ENCODE data around the gene AUTS2. TPM values are rescaled to one million over a fixed set of nuclear protein-coding genes. Genes with fewer than 3 reads are reported as not detected.

Gene AUTS2
- polyA plus RNA-seq, 3 donors = 0.08 to 0.35 TPM; not detected in 1

- H3K9me3 ChIP-seq (replicated peaks in 1 of 2; ENCODE audit: control insufficient read depth in 1 of 2, insufficient read depth in 1 of 2, low read length in 2 of 2) = no peaks in the 10 kb centered on the region
- H3K79me2 ChIP-seq (ENCODE audit: insufficient read depth, low read length) = no peaks in the 10 kb centered on the region
- no peak for DNase-seq
- Mint-ChIP-seq H3K4me1 (peaks cover 5% of the 10 kb centered on the region), H3K4me3 (no peak overlapping the region), H3K27me3 (ENCODE audit: low read depth in 3 of 3) (peaks cover 0 to 2% (median 1%) of the 10 kb centered on the region in 3 donors), H3K36me3 (no peaks in the 10 kb centered on the region), H3K9me3 (no peaks in the 10 kb centered on the region), H3K27ac (no peak overlapping the region)
- H3K27me3 ChIP-seq (ENCODE audit: control insufficient read depth in 2 of 2, insufficient read depth in 2 of 2, low read length in 2 of 2) = no peaks in the 10 kb centered on the region
- no peak overlapping the region for H3K9ac ChIP-seq (ENCODE audit: insufficient read depth, low read length, poor library complexity, severe bottlenecking)
- no peak overlapping the region for H3K27ac ChIP-seq (ENCODE audit: low read depth in 1 of 2, low read length in 2 of 2)
- H3K36me3 ChIP-seq (replicated peaks in 1 of 2; ENCODE audit: control insufficient read depth in 1 of 2, insufficient read depth in 2 of 2, low read length in 2 of 2) = no peaks in the 10 kb centered on the region
- H4K20me1 ChIP-seq (ENCODE audit: insufficient read depth, low read length) = no peaks in the 10 kb centered on the region
- no CpG with 5 or more reads among the region's 2 CpGs for WGBS (ENCODE audit: insufficient coverage)
- intact Hi-C loops (cut with micrococcal nuclease) = no loop called here
- H3K4me2 ChIP-seq (replicated peaks; ENCODE audit: extremely low read depth, low read length, poor library complexity, severe bottlenecking) = no peak overlapping the region
- no peak for TF ChIP-seq CTCF (IDR thresholded peaks at IDR 0.05)
- H3K4me1 ChIP-seq (ENCODE audit: control insufficient read depth in 1 of 2, insufficient read depth in 2 of 2, low read length in 2 of 2) = no peaks in the 10 kb centered on the region
- H2AFZ ChIP-seq (ENCODE audit: insufficient read depth, low read depth, low read length, poor library complexity, severe bottlenecking) = no peak overlapping the region
- no peak overlapping the region for H3K4me3 ChIP-seq (replicated peaks in 1 of 3; ENCODE audit: low read depth in 2 of 3, low read length in 3 of 3)
These were observed 145.2 kb downstream of the AUTS2 start for GRCh38 chr7:69743436-69743835.

- H3K27ac Mint-ChIP-seq = no peak overlapping the region
These were observed 145.8 kb downstream of the AUTS2 start for GRCh38 chr7:69744026-69744425.

More at GRCh38 chr7:69744026-69744425, 145.8 kb downstream of the AUTS2 start:
- Histone ChIP-seq H3K79me2 (ENCODE audit: insufficient read depth, low read length) (no peaks in the 10 kb centered on the region), H3K4me1 (ENCODE audit: control insufficient read depth in 1 of 2, insufficient read depth in 2 of 2, low read length in 2 of 2) (no peaks in the 10 kb centered on the region), H3K9ac (ENCODE audit: insufficient read depth, low read length, poor library complexity, severe bottlenecking) (no peak overlapping the region), H3K4me3 (replicated peaks in 1 of 3; ENCODE audit: low read depth in 2 of 3, low read length in 3 of 3) (no peak overlapping the region), H2AFZ (ENCODE audit: insufficient read depth, low read depth, low read length, poor library complexity, severe bottlenecking) (no peak overlapping the region), H3K27ac (ENCODE audit: low read depth in 1 of 2, low read length in 2 of 2) (no peak overlapping the region), H3K27me3 (ENCODE audit: control insufficient read depth in 2 of 2, insufficient read depth in 2 of 2, low read length in 2 of 2) (no peaks in the 10 kb centered on the region), H4K20me1 (ENCODE audit: insufficient read depth, low read length) (no peaks in the 10 kb centered on the region), H3K9me3 (replicated peaks in 1 of 2; ENCODE audit: control insufficient read depth in 1 of 2, insufficient read depth in 1 of 2, low read length in 2 of 2) (no peaks in the 10 kb centered on the region), H3K36me3 (replicated peaks in 1 of 2; ENCODE audit: control insufficient read depth in 1 of 2, insufficient read depth in 2 of 2, low read length in 2 of 2) (no peaks in the 10 kb centered on the region), H3K4me2 (replicated peaks; ENCODE audit: extremely low read depth, low read length, poor library complexity, severe bottlenecking) (no peak overlapping the region)
- intact Hi-C loops (cut with micrococcal nuclease) = no loop called here
- H3K9me3 Mint-ChIP-seq = no peaks in the 10 kb centered on the region
- H3K4me3 Mint-ChIP-seq = no peak overlapping the region
- 100% methylated on average over 2 of the region's 4 CpGs for WGBS (ENCODE audit: insufficient coverage)
- H3K36me3 Mint-ChIP-seq = no peaks in the 10 kb centered on the region
- peaks cover 0 to 2% (median 1%) of the 10 kb centered on the region in 3 donors for H3K27me3 Mint-ChIP-seq (ENCODE audit: low read depth in 3 of 3)
- peaks cover 5% of the 10 kb centered on the region for H3K4me1 Mint-ChIP-seq
- DNase-seq = no peak
- TF ChIP-seq CTCF (IDR thresholded peaks at IDR 0.05) = no peak

Data from CD14-positive monocyte (primary cell).